HuH-7 (cell line): ENCODE measurements around the gene HSD3B2.
"Not testable (repeated sequence)": the region's sequence is repeated elsewhere in the genome, so short reads cannot be mapped to it uniquely, and the experiment has no call there.

Experiments
- DNase-seq: peaks from one replicate; pipeline ENCODE4 v3.0.0; 2011; ENCODE audit warnings: low spot score

Gene HSD3B2

GRCh38 chr1:119414950-119415349 is at the start of gene HSD3B2:
HSD3B2 (plus strand) TSS chr1:119415150; CDS start chr1:119415420, 270 bp downstream.
- no peak for DNase-seq

GRCh38 chr1:119366424-119366823 is 48.5 kb upstream of the HSD3B2 start:
- no peak for DNase-seq

- DNase-seq = peak; percentile 20
These were observed 47.4 kb upstream of the HSD3B2 start for GRCh38 chr1:119367432-119368124.

GRCh38 chr1:119368554-119368953 is 46.4 kb upstream of the HSD3B2 start, which contains the start of gene HAO2:
HAO2 (plus strand) TSS chr1:119368785; CDS start chr1:119381086, 12,301 bp downstream.
- DNase-seq = no peak

GRCh38 chr1:119370748-119371147 is 44.2 kb upstream of the HSD3B2 start:
- DNase-seq = no peak

- no peak for DNase-seq
These were observed 43.1 kb upstream of the HSD3B2 start for GRCh38 chr1:119371815-119372214.

- peak; percentile 15 for DNase-seq
These were observed 42.4 kb upstream of the HSD3B2 start for GRCh38 chr1:119372503-119373086.

GRCh38 chr1:119373465-119373864 is 41.5 kb upstream of the HSD3B2 start:
- no peak for DNase-seq

GRCh38 chr1:119374208-119374874 is 40.6 kb upstream of the HSD3B2 start:
- no peak for DNase-seq

GRCh38 chr1:119375366-119375765 is 39.6 kb upstream of the HSD3B2 start:
- no peak for DNase-seq

- no peak for DNase-seq
These were observed 38.4 kb upstream of the HSD3B2 start for GRCh38 chr1:119376594-119376993.

- not testable (repeated sequence) for DNase-seq
These were observed 37.4 kb upstream of the HSD3B2 start for GRCh38 chr1:119377594-119377993.

GRCh38 chr1:119379117-119379516 is 35.8 kb upstream of the HSD3B2 start:
- no peak for DNase-seq

GRCh38 chr1:119380304-119380703 is 34.6 kb upstream of the HSD3B2 start:
- no peak for DNase-seq

- no peak for DNase-seq
These were observed 33.8 kb upstream of the HSD3B2 start for GRCh38 chr1:119380983-119381662.

- DNase-seq = no peak
These were observed 30.4 kb upstream of the HSD3B2 start for GRCh38 chr1:119384591-119384990.

GRCh38 chr1:119385650-119386049 is 29.3 kb upstream of the HSD3B2 start:
- DNase-seq = no peak

GRCh38 chr1:119387858-119388257 is 27.1 kb upstream of the HSD3B2 start:
- DNase-seq = no peak

- DNase-seq = no peak
These were observed 26.5 kb upstream of the HSD3B2 start for GRCh38 chr1:119388450-119388849.

- no peak for DNase-seq
These were observed 24.4 kb upstream of the HSD3B2 start for GRCh38 chr1:119390526-119390925.

GRCh38 chr1:119391749-119392148 is 23.2 kb upstream of the HSD3B2 start:
- DNase-seq = no peak

- no peak for DNase-seq
These were observed 20.9 kb upstream of the HSD3B2 start for GRCh38 chr1:119394085-119394484.

GRCh38 chr1:119396982-119397381 is 18.0 kb upstream of the HSD3B2 start:
- no peak for DNase-seq
